NCI-H526 (cell line): ENCODE measurements around the gene GPR107.

Source experiments
- DNase-seq, 2 experiments: peaks; one replicate each; lab custom pipeline; 2025; lab: John Stamatoyannopoulos, UW

The GPR107 gene

GRCh38 chr9:130110166-130110565 is 56.5 kb downstream of the GPR107 start:
- DNase-seq, result no peak

GRCh38 chr9:130110596-130111021 is 56.9 kb downstream of the GPR107 start:
- DNase-seq, result no peak

DNA sequence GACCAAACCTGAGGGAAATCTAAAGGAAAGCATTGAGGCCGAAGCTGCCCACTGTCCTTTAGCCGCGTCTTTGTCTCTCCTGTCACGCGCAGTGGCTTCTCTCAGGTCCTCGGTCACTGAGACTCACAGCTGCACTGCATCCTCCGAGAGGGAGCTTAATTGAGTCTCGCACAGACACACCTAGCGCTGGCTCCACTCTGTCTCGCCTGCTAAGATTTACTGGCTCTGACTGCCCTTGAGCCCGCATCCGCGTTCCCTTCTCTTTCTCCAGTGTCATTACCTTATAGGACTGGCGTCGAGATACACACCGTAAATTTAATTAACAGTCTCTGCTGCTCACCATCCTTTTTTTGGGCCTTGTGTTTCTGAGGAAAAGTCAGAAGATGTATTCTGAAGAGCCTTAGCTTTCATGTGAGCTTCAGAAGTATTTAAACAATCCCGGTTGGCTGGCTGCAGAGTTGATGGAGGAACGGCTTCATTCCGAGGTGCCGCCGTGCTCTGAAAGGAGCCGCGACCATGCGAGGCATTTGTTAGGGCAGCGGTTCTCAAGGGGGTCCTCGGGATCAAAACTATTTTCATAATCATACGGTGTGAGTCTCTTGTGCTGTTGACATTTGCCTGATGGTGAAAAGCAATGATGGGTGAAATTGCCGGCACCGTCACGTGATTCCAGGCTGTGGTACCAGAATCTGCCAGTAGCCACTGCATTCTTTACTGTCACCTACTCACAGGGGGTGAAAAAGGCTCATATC is 58.3 kb downstream of the GPR107 start:
- peak; percentile 48 to 64 for DNase-seq

DNA sequence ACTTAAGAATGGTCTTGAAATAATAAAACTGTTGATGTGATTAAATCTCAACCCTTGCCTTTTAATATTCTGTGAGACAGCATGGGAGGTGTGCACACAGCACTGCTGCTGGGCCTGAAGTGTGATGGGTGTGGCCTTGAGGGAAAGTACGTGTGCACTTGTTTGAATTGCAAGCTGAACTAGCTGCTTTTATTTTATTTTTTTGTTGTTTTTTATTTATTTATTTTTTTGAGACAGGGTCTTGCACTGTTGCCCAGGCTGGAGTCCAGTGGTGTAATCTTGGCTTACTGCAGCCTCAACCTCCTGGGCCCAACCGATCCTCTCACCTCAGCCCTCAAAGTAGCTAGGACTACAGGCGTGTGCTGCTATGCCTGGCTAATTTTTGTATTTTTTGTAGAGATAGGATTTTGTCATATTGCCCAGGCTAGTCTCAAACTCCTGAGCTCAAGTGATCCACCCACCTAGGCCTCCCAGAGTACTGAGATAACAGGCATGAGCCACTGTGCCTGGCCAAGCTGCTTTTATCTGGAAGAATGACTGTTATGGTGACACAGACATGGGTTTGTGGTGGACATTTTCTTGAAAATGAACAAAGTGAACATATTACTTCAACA is 58.9 kb downstream of the GPR107 start:
- no peak for DNase-seq

GRCh38 chr9:130114741-130115140 is 61.0 kb downstream of the GPR107 start:
- no peak for DNase-seq

DNA sequence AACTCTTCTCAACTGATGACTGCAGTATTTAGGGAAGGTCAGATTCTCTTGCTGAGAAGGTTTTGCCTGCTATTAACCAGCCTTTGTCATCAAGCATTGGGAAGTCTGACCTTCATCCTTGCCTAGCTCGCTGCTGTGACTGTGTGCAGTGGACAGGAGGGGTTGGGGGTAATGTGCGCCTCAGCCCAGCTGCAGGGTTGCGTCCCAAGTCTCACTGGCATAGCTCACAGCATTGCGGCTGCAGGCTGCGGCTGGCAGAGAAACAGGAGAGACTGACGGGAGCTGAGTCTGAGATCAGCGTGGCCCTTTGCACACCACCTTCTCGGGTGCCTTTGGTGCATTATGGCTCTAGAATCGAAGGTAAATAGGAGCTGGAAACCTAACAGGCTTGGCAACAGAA is 62.6 kb downstream of the GPR107 start:
- no peak for DNase-seq

GRCh38 chr9:130117376-130117775 is 63.7 kb downstream of the GPR107 start:
- no peak for DNase-seq

DNA sequence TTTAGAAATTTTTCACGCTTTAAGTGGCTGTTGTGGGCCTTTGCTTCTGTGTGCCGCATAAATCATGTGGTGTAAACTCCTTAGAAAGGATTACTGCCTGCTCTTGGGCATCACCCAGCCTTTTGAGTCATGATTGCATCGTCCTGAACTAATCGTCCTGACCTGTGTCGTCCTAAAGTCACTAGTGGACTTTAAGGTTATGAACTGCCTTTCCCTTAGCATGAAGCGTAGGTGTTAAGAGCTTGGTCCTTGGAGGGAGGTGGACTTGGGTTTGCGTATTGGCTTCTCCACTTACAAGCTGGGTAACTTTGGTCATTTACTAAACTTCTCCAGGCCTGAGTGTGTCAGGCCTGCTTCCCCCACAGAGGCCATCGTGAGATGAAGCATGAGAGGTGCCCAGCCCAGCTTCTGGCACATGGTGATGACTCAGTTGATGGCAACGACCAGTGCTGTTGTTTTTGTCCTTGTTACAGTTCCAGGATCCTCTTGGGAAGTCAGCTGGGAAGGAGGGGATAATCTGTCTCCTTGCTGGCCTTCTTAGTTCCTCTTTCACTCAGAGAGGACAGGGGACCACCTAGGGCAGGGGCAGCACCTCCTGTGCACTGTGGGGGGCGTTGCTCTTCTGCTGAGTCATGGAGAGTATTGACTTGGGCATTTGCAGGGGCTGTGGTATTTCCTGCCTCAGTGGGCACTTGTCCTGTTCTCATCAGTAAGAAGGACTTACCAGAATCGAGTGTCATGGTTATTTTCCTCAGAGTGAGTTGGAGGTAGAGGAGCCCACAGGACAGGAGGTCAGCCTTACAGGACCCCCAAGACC is 64.3 kb downstream of the GPR107 start:
- no peak for DNase-seq

DNA sequence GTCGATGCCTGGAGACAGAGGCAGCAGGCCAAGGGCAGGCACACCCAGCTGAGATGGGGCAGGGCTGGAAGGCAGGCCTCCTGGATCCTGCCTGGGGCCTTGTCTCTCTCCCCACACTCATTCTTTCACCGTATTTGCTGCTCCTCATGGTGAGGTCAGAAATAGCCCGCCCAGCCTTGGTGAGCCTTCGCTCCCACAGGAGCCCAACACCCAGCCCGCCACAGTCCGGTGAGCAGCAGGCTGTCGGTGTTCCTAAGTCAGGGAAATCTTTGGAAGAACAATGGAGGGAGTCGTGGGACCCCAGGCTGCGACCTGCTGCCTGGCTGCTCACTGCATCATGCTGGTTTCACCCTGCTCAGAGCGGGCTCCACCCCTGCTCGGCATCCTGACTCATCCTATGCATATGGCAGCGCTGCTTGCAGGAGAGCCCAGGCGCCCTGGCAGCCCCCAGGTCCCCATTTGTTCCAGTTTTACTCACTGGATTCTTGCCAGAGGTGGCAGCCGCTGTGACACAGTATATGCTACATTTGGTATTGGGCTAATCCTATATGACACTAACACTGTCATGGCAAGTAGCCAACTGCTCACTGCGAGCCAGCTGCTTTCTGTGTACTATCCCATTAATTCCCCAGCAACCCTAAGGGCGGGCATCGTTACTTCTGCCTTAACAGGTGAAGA is 65.3 kb downstream of the GPR107 start:
- DNase-seq, result no peak

- DNase-seq, result no peak
Observed at GRCh38 chr9:130119519-130120298, 66.0 kb downstream of the GPR107 start.

GRCh38 chr9:130120299-130120587 is 66.5 kb downstream of the GPR107 start:
- DNase-seq, result no peak

- no peak for DNase-seq
Observed at GRCh38 chr9:130120832-130121231, 67.1 kb downstream of the GPR107 start.

- no peak for DNase-seq
Observed at GRCh38 chr9:130122456-130122855, 68.8 kb downstream of the GPR107 start.

GRCh38 chr9:130124085-130124860 is 70.6 kb downstream of the GPR107 start:
- no peak for DNase-seq

- no peak for DNase-seq
Observed at GRCh38 chr9:130126721-130127433, 73.2 kb downstream of the GPR107 start.

GRCh38 chr9:130128251-130128650 is 74.5 kb downstream of the GPR107 start:
- no peak for DNase-seq

DNA sequence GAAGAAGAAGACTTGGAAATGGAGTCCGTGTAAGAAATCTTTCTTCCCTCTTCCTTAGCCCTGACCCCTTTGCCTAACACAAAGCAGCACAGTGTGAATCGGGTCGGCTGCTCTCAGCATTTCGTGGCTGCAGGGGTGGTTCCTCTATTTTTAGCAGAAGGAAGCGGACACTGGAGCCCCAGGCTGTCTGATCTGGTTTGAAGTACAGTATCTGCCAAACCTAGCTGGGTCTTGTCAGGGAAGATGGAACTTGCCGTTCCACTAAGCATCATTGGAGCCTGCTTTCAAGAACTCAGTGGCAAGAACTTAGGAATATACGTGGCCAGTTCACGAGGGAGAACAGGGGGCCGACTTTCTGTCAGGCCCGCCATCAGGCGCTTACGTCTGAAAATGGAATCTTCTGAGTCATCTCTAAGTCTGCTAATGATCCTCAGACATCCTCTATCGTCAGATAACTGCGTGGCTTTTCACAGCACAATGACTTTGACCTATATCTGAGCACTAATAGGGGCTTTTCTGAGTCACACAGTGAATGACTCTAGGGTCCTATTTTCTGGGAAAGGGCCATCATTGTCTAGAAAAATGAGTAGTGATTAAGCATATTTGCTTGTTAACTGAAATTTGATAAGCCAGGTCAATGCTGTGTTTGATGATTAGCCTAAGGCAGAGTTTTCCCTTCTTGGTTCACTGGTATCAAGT is 75.2 kb downstream of the GPR107 start:
- no peak for DNase-seq

DNA sequence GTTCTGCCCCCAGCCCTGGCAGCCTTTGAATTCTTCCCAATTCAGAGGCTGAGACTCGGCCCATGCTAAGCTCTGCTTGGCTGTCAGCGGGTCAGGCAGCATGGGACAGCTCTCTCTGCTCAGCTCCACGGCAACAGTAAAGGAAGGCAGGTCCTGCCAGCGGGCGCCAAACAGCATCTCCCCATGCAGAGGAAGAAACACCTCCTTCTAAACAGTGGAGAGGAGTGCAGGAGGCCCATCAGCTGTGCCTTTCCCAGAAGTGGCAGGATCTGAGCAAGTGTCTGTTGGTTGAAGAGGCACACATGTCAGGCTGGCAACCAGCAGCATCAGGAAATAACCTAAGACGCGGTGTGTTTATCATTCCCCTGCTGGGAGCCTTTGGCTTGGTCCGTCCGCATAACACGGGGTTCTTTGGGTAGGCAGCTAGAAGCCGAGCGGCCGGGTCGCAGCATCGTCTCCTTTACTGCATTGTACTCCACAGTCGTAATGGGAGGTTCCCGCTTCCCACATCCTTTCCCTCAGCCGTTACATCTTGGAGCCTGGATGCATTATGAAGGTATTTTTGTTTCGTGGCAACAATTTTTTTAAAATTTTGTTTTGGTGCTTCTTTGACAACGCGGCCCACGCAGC is 75.8 kb downstream of the GPR107 start:
- DNase-seq, result no peak

GRCh38 chr9:130132746-130133145 is 79.0 kb downstream of the GPR107 start:
- no peak for DNase-seq
